HG02884 (cell line): ENCODE results near the gene DEGS2.

ENCODE experiments used
- ATAC-seq: cut with Tn5 transposase; IDR thresholded peaks from one replicate; pipeline ENCODE4 v1.9.1; 2021; ENCODE audit warnings: mild to moderate bottlenecking, moderate library complexity; ENCODE audit not compliant: unreplicated experiment

Gene DEGS2

GRCh38 chr14:100116134-100116533, 43.3 kb downstream of the DEGS2 start:
- ATAC-seq: no peak

- no peak for ATAC-seq
Measured at GRCh38 chr14:100115726-100116125, 43.7 kb downstream of the DEGS2 start.

GRCh38 chr14:100115236-100115635, 44.2 kb downstream of the DEGS2 start:
- no peak for ATAC-seq

- ATAC-seq: no peak
Measured at GRCh38 chr14:100114109-100114765, 45.2 kb downstream of the DEGS2 start.

GRCh38 chr14:100111931-100112704, 47.3 kb downstream of the DEGS2 start:
- no peak for ATAC-seq

- ATAC-seq: no peak
Measured at GRCh38 chr14:100110816-100111215, 48.6 kb downstream of the DEGS2 start.

GRCh38 chr14:100109594-100109955, 49.9 kb downstream of the DEGS2 start:
- ATAC-seq: no peak

- ATAC-seq: no peak
Measured at GRCh38 chr14:100108840-100109593, 50.4 kb downstream of the DEGS2 start.

- ATAC-seq: peak; percentile 46
Measured at GRCh38 chr14:100108042-100108825, 51.2 kb downstream of the DEGS2 start.

GRCh38 chr14:100107236-100107635, 52.2 kb downstream of the DEGS2 start:
- ATAC-seq: no peak

- no peak for ATAC-seq
Measured at GRCh38 chr14:100106250-100107112, 53.0 kb downstream of the DEGS2 start.

- no peak for ATAC-seq
Measured at GRCh38 chr14:100105357-100106169, 53.9 kb downstream of the DEGS2 start.

- ATAC-seq: no peak
Measured at GRCh38 chr14:100104523-100105300, 54.7 kb downstream of the DEGS2 start.

- ATAC-seq: no peak
Measured at GRCh38 chr14:100104006-100104352, 55.5 kb downstream of the DEGS2 start.

- ATAC-seq: no peak
Measured at GRCh38 chr14:100103250-100104005, 56.0 kb downstream of the DEGS2 start.

GRCh38 chr14:100102156-100102785, 57.2 kb downstream of the DEGS2 start:
- ATAC-seq: no peak

- ATAC-seq: no peak
Measured at GRCh38 chr14:100100032-100100703, 59.3 kb downstream of the DEGS2 start.
